Common myeloid progenitor, CD34-positive (primary cell): Measurements from ENCODE around the gene ERN1.

ENCODE experiments used
- CTCF ChIA-PET: fragments of 350-600 bp; sonication (Branson Sonifier 250); formaldehyde crosslinking; loops from one replicate; lab custom pipeline; 2021; ENCODE audit warnings: antibody characterized with exemption; lab: Charles Lee
- POLR2A ChIA-PET: fragments of 350-600 bp; sonication (Branson Sonifier 250); formaldehyde crosslinking; loops from one replicate; lab custom pipeline; 2021; ENCODE audit warnings: antibody characterized with exemption; lab: Charles Lee
- DNase-seq, 3 donors: peaks; one replicate each; pipeline versions ENCODE4 v3.0.0 to v3.0.0-alpha.2; 2013
- H3K27ac ChIP-seq, 2 experiments: 1 replicate in 1 of 2; 2 replicates in 1 of 2; pipeline ENCODE4 v1.7.0; 2013; ENCODE audit warnings: inconsistent platforms in 2 of 2, low read length in 2 of 2, mild to moderate bottlenecking in 2 of 2, low read depth in 1 of 2, moderate library complexity in 1 of 2; ENCODE audit not compliant: severe bottlenecking in 2 of 2, insufficient read depth in 1 of 2, poor library complexity in 1 of 2
- H3K27me3 ChIP-seq, 5 experiments: replicated peaks in 2 of 5; 1 replicate in 3 of 5; 2 replicates in 2 of 5; pipeline versions ENCODE4 v1.6.1 to v1.7.0; 2013; ENCODE audit warnings: low read length in 4 of 5, mild to moderate bottlenecking in 2 of 5, moderate library complexity in 2 of 5, inconsistent platforms in 1 of 5; ENCODE audit not compliant: insufficient read depth in 5 of 5, control insufficient read depth in 4 of 5
- H3K36me3 ChIP-seq, 4 experiments: 1 replicate in 2 of 4; 2 replicates in 2 of 4; pipeline versions ENCODE4 v1.6.1 to v1.7.0; 2013; ENCODE audit warnings: low read length in 3 of 4, control low read depth in 1 of 4, mild to moderate bottlenecking in 1 of 4; ENCODE audit not compliant: control insufficient read depth in 4 of 4, insufficient read depth in 4 of 4
- H3K4me1 ChIP-seq, 4 experiments: 1 replicate in 3 of 4; 2 replicates in 1 of 4; pipeline versions ENCODE4 v1.6.1 to v1.7.1; 2013; ENCODE audit warnings: low read length in 3 of 4, mild to moderate bottlenecking in 3 of 4, control low read depth in 1 of 4, inconsistent platforms in 1 of 4, moderate library complexity in 1 of 4; ENCODE audit not compliant: control insufficient read depth in 4 of 4, insufficient read depth in 4 of 4; ENCODE audit errors: control extremely low read depth in 1 of 4
- H3K4me3 ChIP-seq, 7 experiments: 1 replicate in 4 of 7; 2 replicates in 3 of 7; pipeline versions ENCODE4 v1.5.1 to v1.7.0; 2013; ENCODE audit warnings: mild to moderate bottlenecking in 7 of 7, low read length in 6 of 7, moderate library complexity in 6 of 7, inconsistent platforms in 2 of 7, low read depth in 2 of 7, control low read depth in 1 of 7; ENCODE audit not compliant: insufficient read depth in 4 of 7, control insufficient read depth in 1 of 7; ENCODE audit errors: extremely low read depth in 1 of 7
- H3K9me3 ChIP-seq, 5 experiments: 1 replicate in 4 of 5; 2 replicates in 1 of 5; pipeline versions ENCODE4 v1.6.1 to v1.7.1; 2013; ENCODE audit warnings: low read length in 4 of 5, mild to moderate bottlenecking in 2 of 5, inconsistent platforms in 1 of 5, low read depth in 1 of 5, moderate library complexity in 1 of 5; ENCODE audit not compliant: control insufficient read depth in 4 of 5, insufficient read depth in 2 of 5; ENCODE audit errors: control extremely low read depth in 1 of 5
- WGBS: methylation state at CpG from one replicate; pipeline ENCODE4 v1.1.5; 2013; ENCODE audit not compliant: insufficient coverage; 5-methylcytosine and 5-hydroxymethylcytosine counted together

Gene ERN1

GRCh38 chr17:64083093-64083492, 46.9 kb downstream of the ERN1 start:
- Histone ChIP-seq H3K9me3 (no peaks in the 10 kb centered on the region), H3K4me3 (no peak overlapping the region), H3K27me3 (no peaks in the 10 kb centered on the region), H3K36me3 (peaks cover 0 to 4% (median 0%) of the 10 kb centered on the region in 4 experiments), H3K4me1 (peaks cover 18 to 39% (median 30%) of the 10 kb centered on the region in 4 experiments), H3K27ac (peak overlapping the region in 1 of 2 experiments; percentile 71)
- no peak for DNase-seq
- WGBS = no CpG with 5 or more reads among the region's 3 CpGs
- ChIA-PET CTCF (interaction anchor here (0.8 to 3.1 kb wide), 7 partner anchors 8 to 58 kb away, joined by 3 to 11 read pairs (median 4); no protein-coding TSS in a partner anchor), POLR2A (interaction anchor here (2.8 kb wide), 1 partner anchor 47 kb away, joined by 9 read pairs; the partner anchor contains the start of gene ERN1)

GRCh38 chr17:64081802-64082799, 47.8 kb downstream of the ERN1 start:
- peak; percentile 71 to 92 (median 88) for DNase-seq
- Histone ChIP-seq H3K4me3 (peak overlapping the region in 2 of 7 experiments; percentile 6 to 27), H3K4me1 (peaks cover 14 to 34% (median 27%) of the 10 kb centered on the region in 4 experiments), H3K27me3 (no peaks in the 10 kb centered on the region), H3K9me3 (no peaks in the 10 kb centered on the region), H3K36me3 (peaks cover 0 to 4% (median 0%) of the 10 kb centered on the region in 4 experiments), H3K27ac (peak overlapping the region in 1 of 2 experiments; percentile 71)
- WGBS = 56% methylated on average over 8 of the region's 8 CpGs
- POLR2A ChIA-PET = interaction anchor here (1.0 to 2.8 kb wide), 3 partner anchors 21 to 51 kb away, joined by 3 to 9 read pairs (median 6); partner anchors contain the start of gene ERN1
- CTCF ChIA-PET = interaction anchor here (0.7 to 2.2 kb wide), 8 partner anchors 18 to 146 kb away, joined by 3 to 15 read pairs (median 4); no protein-coding TSS in a partner anchor

- Histone ChIP-seq H3K27ac (no peak overlapping the region), H3K4me3 (no peak overlapping the region), H3K27me3 (no peaks in the 10 kb centered on the region), H3K36me3 (peaks cover 0 to 4% (median 0%) of the 10 kb centered on the region in 4 experiments), H3K4me1 (peaks cover 29 to 52% (median 42%) of the 10 kb centered on the region in 4 experiments), H3K9me3 (no peaks in the 10 kb centered on the region)
- 89% methylated on average over 1 of the region's 3 CpGs for WGBS
- no peak for DNase-seq
- ChIA-PET POLR2A (no interaction called here), CTCF (interaction anchor here (0.6 to 2.3 kb wide), 7 partner anchors 16 to 57 kb away, joined by 3 to 6 read pairs (median 4); no protein-coding TSS in a partner anchor)
These were observed 49.7 kb downstream of the ERN1 start for GRCh38 chr17:64080174-64080618.

GRCh38 chr17:64077379-64077778, 52.6 kb downstream of the ERN1 start:
- H3K27ac ChIP-seq = no peak overlapping the region
- H3K4me3 ChIP-seq = no peak overlapping the region
- DNase-seq = peak in 2 of 3 donors; percentile 43 to 46
- peaks cover 32 to 45% (median 40%) of the 10 kb centered on the region in 4 experiments for H3K4me1 ChIP-seq
- H3K9me3 ChIP-seq = no peaks in the 10 kb centered on the region
- ChIA-PET POLR2A (no interaction called here), CTCF (interaction anchor here (1.4 to 4.5 kb wide), 4 partner anchors 12 to 44 kb away, joined by 4 to 42 read pairs (median 5); no protein-coding TSS in a partner anchor)
- H3K27me3 ChIP-seq = no peaks in the 10 kb centered on the region
- H3K36me3 ChIP-seq = peaks cover 0 to 4% (median 0%) of the 10 kb centered on the region in 4 experiments
- WGBS = 98% methylated on average over 10 of the region's 11 CpGs

- ChIA-PET CTCF (interaction anchor here (0.8 to 4.5 kb wide), 9 partner anchors 11 to 58 kb away, joined by 3 to 42 read pairs (median 5); no protein-coding TSS in a partner anchor), POLR2A (interaction anchor here (1.7 kb wide), 1 partner anchor 70 kb away, joined by 4 read pairs; no protein-coding TSS in a partner anchor)
- no peaks in the 10 kb centered on the region for H3K9me3 ChIP-seq
- H3K36me3 ChIP-seq = peaks cover 0 to 13% (median 4%) of the 10 kb centered on the region in 4 experiments
- H3K4me3 ChIP-seq = no peak overlapping the region
- H3K27ac ChIP-seq = no peak overlapping the region
- no peaks in the 10 kb centered on the region for H3K27me3 ChIP-seq
- peaks cover 23 to 36% (median 33%) of the 10 kb centered on the region in 4 experiments for H3K4me1 ChIP-seq
- DNase-seq = peak in 2 of 3 donors; percentile 42 to 49
- no CpG with 5 or more reads among the region's 3 CpGs for WGBS
These were observed 54.0 kb downstream of the ERN1 start for GRCh38 chr17:64075913-64076312.

GRCh38 chr17:64074704-64075426, 55.1 kb downstream of the ERN1 start:
- WGBS = 100% methylated on average over 4 of the region's 6 CpGs
- H3K4me1 ChIP-seq = peaks cover 23 to 36% (median 33%) of the 10 kb centered on the region in 4 experiments
- peak overlapping the region; percentile 33 to 60 for H3K27ac ChIP-seq
- ChIA-PET POLR2A (interaction anchor here (0.6 to 1.7 kb wide), 2 partner anchors 20 to 71 kb away, joined by 4 read pairs; no protein-coding TSS in a partner anchor), CTCF (interaction anchor here (0.7 to 4.5 kb wide), 14 partner anchors 9 to 207 kb away, joined by 3 to 42 read pairs (median 4); no protein-coding TSS in a partner anchor)
- peak in 2 of 3 donors; percentile 40 to 48 for DNase-seq
- peaks cover under 1 to 6% (median 3%) of the 10 kb centered on the region in 5 experiments for H3K9me3 ChIP-seq
- peaks cover 6 to 24% (median 9%) of the 10 kb centered on the region in 4 experiments for H3K36me3 ChIP-seq
- no peaks in the 10 kb centered on the region for H3K27me3 ChIP-seq
- H3K4me3 ChIP-seq = peak overlapping the region in 4 of 7 experiments; percentile 20 to 57 (median 47)
